MM.1S (cell line): Measurements from ENCODE around the gene PLCB1.
A peak's percentile ranks its signal among the peaks of the same experiment; 100 is the strongest.

Experiments used
- DNase-seq: peaks from one replicate; pipeline ENCODE4 v3.0.0-alpha.2; 2015
- H2AFZ ChIP-seq: fragments of 300-600 bp; sonication (generic); 2 replicates; pipeline ENCODE4 v1.6.0; 2016; ENCODE audit warnings: antibody characterized with exemption, low read length
- H3F3A ChIP-seq: fragments of 300-600 bp; sonication (generic); 2 replicates; pipeline ENCODE4 v1.6.1; 2016; ENCODE audit warnings: mild to moderate bottlenecking, antibody characterized with exemption, low read length, moderate library complexity, mixed read lengths; ENCODE audit not compliant: insufficient read depth
- H3K27ac ChIP-seq: fragments of 300-600 bp; sonication (generic); 2 replicates; pipeline ENCODE4 v1.5.1; 2016; ENCODE audit warnings: mild to moderate bottlenecking, low read length
- H3K27me3 ChIP-seq: fragments of 300-600 bp; sonication (generic); replicated peaks from 2 replicates; pipeline ENCODE4 v1.6.0; 2016; ENCODE audit warnings: low read length; ENCODE audit not compliant: insufficient read depth
- H3K36me3 ChIP-seq: fragments of 300-600 bp; sonication (generic); replicated peaks from 2 replicates; pipeline ENCODE4 v1.6.1; 2016; ENCODE audit warnings: mild to moderate bottlenecking, low read length, mixed read lengths; ENCODE audit not compliant: insufficient read depth
- H3K4me1 ChIP-seq: fragments of 300-600 bp; sonication (generic); 2 replicates; pipeline ENCODE4 v1.6.1; 2016; ENCODE audit warnings: low read length, mixed read lengths
- H3K4me2 ChIP-seq: fragments of 300-600 bp; sonication (generic); 2 replicates; pipeline ENCODE4 v1.6.0; 2016; ENCODE audit warnings: low read depth, low read length
- H3K4me3 ChIP-seq: fragments of 300-600 bp; sonication (generic); 2 replicates; pipeline ENCODE4 v1.5.1; 2016; ENCODE audit warnings: low read length, mixed read lengths
- H3K79me2 ChIP-seq: fragments of 300-600 bp; sonication (generic); 2 replicates; pipeline ENCODE4 v1.6.1; 2016; ENCODE audit warnings: mixed run types, low read length, mixed read lengths
- H3K9ac ChIP-seq: fragments of 300-600 bp; sonication (generic); 2 replicates; pipeline ENCODE4 v1.6.1; 2016; ENCODE audit warnings: low read length, mixed read lengths
- H3K9me2 ChIP-seq: fragments of 300-600 bp; sonication (generic); replicated peaks from 2 replicates; pipeline ENCODE4 v1.6.1; 2016; ENCODE audit warnings: mild to moderate bottlenecking, low read length, mixed read lengths; ENCODE audit not compliant: insufficient read depth
- H3K9me3 ChIP-seq: fragments of 300-600 bp; sonication (generic); replicated peaks from 2 replicates; pipeline ENCODE4 v1.6.1; 2016; ENCODE audit warnings: mild to moderate bottlenecking, low read length, mixed read lengths; ENCODE audit not compliant: insufficient read depth
- H4K20me1 ChIP-seq: fragments of 300-600 bp; sonication (generic); 2 replicates; pipeline ENCODE4 v1.6.1; 2016; ENCODE audit warnings: mild to moderate bottlenecking, low read length, moderate library complexity, mixed read lengths; ENCODE audit not compliant: insufficient read depth
- EZH2 ChIP-seq: fragments of 300-600 bp; sonication (generic); optimal IDR thresholded peaks from 2 replicates; pipeline ENCODE3; 2017; ENCODE audit warnings: low read depth, mild to moderate bottlenecking, antibody characterized with exemption, low read length, mixed read lengths
- EZH2phosphoT487 ChIP-seq: fragments of 300-600 bp; sonication (generic); IDR thresholded peaks from 2 replicates; pipeline ENCODE4 v1.6.1; 2018; ENCODE audit warnings: antibody characterized with exemption, low read length
- TF ChIP-seq, protein P1 (sequence below): fragments of 300-600 bp; sonication (generic); IDR thresholded peaks from 2 replicates; pipeline ENCODE4 v1.5.1; 2016; ENCODE audit warnings: antibody characterized with exemption, low read length, mixed read lengths

The PLCB1 gene

DNA sequence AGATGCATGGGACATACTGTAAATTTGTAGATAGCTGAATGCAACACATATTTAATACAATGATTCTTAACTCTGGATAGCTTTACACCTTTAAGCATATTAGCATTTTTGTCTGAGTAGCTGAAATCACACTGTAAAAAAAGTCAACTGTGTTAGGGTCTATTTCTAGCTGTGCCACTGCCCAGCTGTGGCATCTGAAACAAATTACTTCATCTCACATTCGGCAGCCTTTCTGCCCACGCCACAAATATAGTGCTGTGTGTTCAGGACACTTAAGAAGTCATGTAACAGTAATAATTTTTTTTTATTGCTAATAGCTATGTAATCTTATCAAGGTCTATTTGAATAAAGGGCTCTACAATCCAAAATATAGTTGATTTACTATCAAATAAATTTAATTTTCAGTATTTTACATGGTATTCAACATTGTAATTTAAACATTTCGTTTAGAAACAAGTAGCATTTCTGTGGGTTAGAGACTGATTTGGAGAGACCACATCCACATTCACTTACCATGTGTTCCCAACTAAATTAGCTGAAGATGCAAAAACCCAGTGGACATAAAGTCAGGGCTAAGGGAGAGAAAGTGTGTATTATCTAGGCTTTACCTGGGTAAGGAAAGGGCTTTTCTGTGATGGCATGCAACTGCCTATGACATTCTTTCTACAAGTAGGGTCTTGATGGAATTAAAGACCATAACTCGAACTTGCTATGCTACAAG, 276.7 kb downstream of the PLCB1 start:
- Histone ChIP-seq H3K4me2 (peak overlapping the region; percentile 73), H3K9me2 (no peaks in the 10 kb centered on the region)

DNA sequence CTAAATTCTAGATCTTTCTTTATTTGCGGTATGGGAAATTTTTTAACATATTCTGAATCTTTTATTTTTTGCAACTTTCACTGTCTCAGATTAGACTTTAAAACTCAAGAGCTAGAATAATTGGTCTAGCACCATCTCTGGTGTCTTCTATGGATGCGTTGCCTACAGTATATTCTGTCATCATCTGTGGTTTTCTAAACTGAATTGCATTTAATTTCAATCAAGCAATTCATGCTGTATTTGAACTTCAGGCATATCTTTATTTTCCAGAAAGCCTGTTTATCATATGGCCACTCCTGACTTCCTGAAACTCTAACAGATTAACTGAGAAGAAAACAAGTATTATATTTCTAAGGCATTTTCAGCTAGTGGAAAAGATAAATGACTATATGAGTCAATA, 281.6 kb downstream of the PLCB1 start:
- H3K79me2 ChIP-seq = no peaks in the 10 kb centered on the region
- peaks cover 5% of the 10 kb centered on the region; the same call in 1 of the 2 replicates for H3F3A ChIP-seq
- no peak overlapping the region for H3K27ac ChIP-seq
- H3K4me1 ChIP-seq = peaks cover 4% of the 10 kb centered on the region
- DNase-seq = no peak
- H3K9me2 ChIP-seq = no peaks in the 10 kb centered on the region
- H3K4me3 ChIP-seq = no peak overlapping the region
- TF ChIP-seq EZH2phosphoT487 = no peak
- TF ChIP-seq EZH2 = no peak
- TF ChIP-seq, protein P1, sequence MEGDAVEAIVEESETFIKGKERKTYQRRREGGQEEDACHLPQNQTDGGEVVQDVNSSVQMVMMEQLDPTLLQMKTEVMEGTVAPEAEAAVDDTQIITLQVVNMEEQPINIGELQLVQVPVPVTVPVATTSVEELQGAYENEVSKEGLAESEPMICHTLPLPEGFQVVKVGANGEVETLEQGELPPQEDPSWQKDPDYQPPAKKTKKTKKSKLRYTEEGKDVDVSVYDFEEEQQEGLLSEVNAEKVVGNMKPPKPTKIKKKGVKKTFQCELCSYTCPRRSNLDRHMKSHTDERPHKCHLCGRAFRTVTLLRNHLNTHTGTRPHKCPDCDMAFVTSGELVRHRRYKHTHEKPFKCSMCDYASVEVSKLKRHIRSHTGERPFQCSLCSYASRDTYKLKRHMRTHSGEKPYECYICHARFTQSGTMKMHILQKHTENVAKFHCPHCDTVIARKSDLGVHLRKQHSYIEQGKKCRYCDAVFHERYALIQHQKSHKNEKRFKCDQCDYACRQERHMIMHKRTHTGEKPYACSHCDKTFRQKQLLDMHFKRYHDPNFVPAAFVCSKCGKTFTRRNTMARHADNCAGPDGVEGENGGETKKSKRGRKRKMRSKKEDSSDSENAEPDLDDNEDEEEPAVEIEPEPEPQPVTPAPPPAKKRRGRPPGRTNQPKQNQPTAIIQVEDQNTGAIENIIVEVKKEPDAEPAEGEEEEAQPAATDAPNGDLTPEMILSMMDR = no peak
- no peak overlapping the region for H3K4me2 ChIP-seq
- no peak overlapping the region for H2AFZ ChIP-seq
- H3K36me3 ChIP-seq = no peaks in the 10 kb centered on the region
- H3K9ac ChIP-seq = no peak overlapping the region
- H3K27me3 ChIP-seq = no peaks in the 10 kb centered on the region
- H4K20me1 ChIP-seq = no peaks in the 10 kb centered on the region
- H3K9me3 ChIP-seq = no peaks in the 10 kb centered on the region

More for the DNA sequence above, 276.7 kb downstream of the PLCB1 start:
- Histone ChIP-seq H3K4me1 (peaks cover 28% of the 10 kb centered on the region), H3F3A (peaks cover 11% of the 10 kb centered on the region; the same call in 1 of the 2 replicates), H2AFZ (no peak overlapping the region), H3K9me3 (no peaks in the 10 kb centered on the region), H3K27ac (peak overlapping the region; percentile 63; the same call in 1 of the 2 replicates), H3K79me2 (no peaks in the 10 kb centered on the region), H4K20me1 (no peaks in the 10 kb centered on the region), H3K4me3 (peak overlapping the region; percentile 11; the same call in 1 of the 2 replicates), H3K9ac (peak overlapping the region; percentile 18; the same call in 1 of the 2 replicates), H3K36me3 (no peaks in the 10 kb centered on the region), H3K27me3 (no peaks in the 10 kb centered on the region)
- peak; percentile 58 for DNase-seq
- TF ChIP-seq, protein P1 = no peak
- TF ChIP-seq EZH2 (no peak), EZH2phosphoT487 (no peak)

DNA sequence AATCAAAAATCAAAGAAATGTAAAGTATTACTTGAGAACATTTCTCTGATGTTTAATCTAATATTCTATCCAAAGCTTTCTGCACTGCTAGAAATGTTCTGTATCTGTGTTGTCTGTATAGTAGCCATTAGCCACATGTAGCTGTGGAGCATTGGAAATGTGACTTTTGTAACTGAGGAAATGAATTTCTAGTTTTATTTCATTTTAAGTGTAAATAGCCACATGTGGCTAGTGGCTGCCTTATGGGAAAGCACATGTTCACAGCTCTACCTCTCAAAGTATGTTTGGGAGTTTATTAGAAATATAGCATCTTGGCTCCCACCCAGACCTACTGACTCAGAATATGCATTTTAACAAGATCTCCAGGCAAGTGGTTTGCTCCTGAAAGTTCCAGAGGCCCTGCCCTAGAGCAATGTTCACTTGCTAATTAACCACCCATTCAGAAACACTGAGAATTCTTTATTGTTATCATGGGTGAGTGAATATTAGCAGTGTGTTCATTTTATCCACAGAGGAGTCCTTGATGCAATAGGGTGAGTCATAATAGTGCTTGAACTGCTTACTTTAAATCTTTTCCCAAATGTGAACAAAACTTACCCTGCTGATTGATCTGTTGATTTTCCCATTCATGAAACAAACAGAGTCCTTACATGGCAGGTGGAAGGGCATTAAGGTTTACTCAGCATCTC, 282.7 kb downstream of the PLCB1 start:
- no peak for DNase-seq
- no peaks in the 10 kb centered on the region for H3K27me3 ChIP-seq
- H3K9me2 ChIP-seq = no peaks in the 10 kb centered on the region
- TF ChIP-seq EZH2 (no peak), EZH2phosphoT487 (no peak)
- TF ChIP-seq, protein P1 = no peak
- no peak overlapping the region for H3K4me3 ChIP-seq
- no peaks in the 10 kb centered on the region for H3K9me3 ChIP-seq
- H3K36me3 ChIP-seq = no peaks in the 10 kb centered on the region
- H3K27ac ChIP-seq = no peak overlapping the region
- H4K20me1 ChIP-seq = no peaks in the 10 kb centered on the region
- H3K4me1 ChIP-seq = no peaks in the 10 kb centered on the region
- no peak overlapping the region for H3K9ac ChIP-seq
- no peaks in the 10 kb centered on the region for H3F3A ChIP-seq
- no peaks in the 10 kb centered on the region for H3K79me2 ChIP-seq
- H3K4me2 ChIP-seq = no peak overlapping the region
- H2AFZ ChIP-seq = no peak overlapping the region
